HepG2 (cell line): ENCODE results near the gene ACOT8. TPM values are rescaled to one million over a fixed set of nuclear protein-coding genes. Genes with fewer than 3 reads are reported as not detected.

ENCODE experiments used
- ATF2 ChIP-seq: sonication (generic); formaldehyde crosslinking; IDR thresholded peaks from 2 replicates; pipeline ENCODE4 v1.4.0; 2020; ENCODE audit warnings: missing genetic modification reagents
- CBX2 ChIP-seq, 2 experiments: fragments of 200-600 bp in 1 of 2; sonication (generic); formaldehyde crosslinking in 1 of 2; IDR thresholded peaks; 2 replicates each; pipeline versions ENCODE4 v1.7.0 to v1.8.1; 2018 to 2022; ENCODE audit warnings: low read depth in 2 of 2, low read length in 1 of 2, mild to moderate bottlenecking in 1 of 2, missing genetic modification reagents in 1 of 2
- CHD4 ChIP-seq: fragments of 200-600 bp; sonication (generic); IDR thresholded peaks from 2 replicates; pipeline ENCODE4 v1.7.0; 2017; ENCODE audit warnings: mild to moderate bottlenecking, low read length, borderline replicate concordance
- DBP ChIP-seq: sonication (generic); formaldehyde crosslinking; IDR thresholded peaks from 2 replicates; pipeline ENCODE4 v1.4.0; 2020; ENCODE audit warnings: missing genetic modification reagents; ENCODE audit errors: not compliant biosample characterization
- GMEB2 ChIP-seq: IDR thresholded peaks from 2 replicates; pipeline ENCODE4 v1.6.1; 2016; ENCODE audit warnings: missing biosample characterization, missing genetic modification reagents, low read depth
- HNRNPUL1 ChIP-seq: fragments of 200-400 bp; formaldehyde crosslinking; IDR thresholded peaks from 2 replicates; pipeline ENCODE4 v1.6.1; 2017; ENCODE audit warnings: low read depth, mild to moderate bottlenecking, low read length, moderate library complexity
- ISX ChIP-seq: sonication (generic); formaldehyde crosslinking; conservative IDR thresholded peaks from 2 replicates; pipeline ENCODE4 v1.5.0; 2020; ENCODE audit warnings: missing genetic modification reagents
- JUN ChIP-seq: sonication (generic); formaldehyde crosslinking; IDR thresholded peaks from 2 replicates; pipeline ENCODE4 v1.4.0; 2020; ENCODE audit warnings: mild to moderate bottlenecking, missing genetic modification reagents
- KDM5B ChIP-seq: sonication (generic); formaldehyde crosslinking; IDR thresholded peaks from 2 replicates; pipeline ENCODE4 v1.4.0; 2020; ENCODE audit warnings: missing genetic modification reagents, mild to moderate bottlenecking, borderline replicate concordance
- NFIB ChIP-seq: sonication (generic); formaldehyde crosslinking; IDR thresholded peaks from 2 replicates; pipeline ENCODE4 v1.9.0; 2021; ENCODE audit warnings: missing genetic modification reagents, mild to moderate bottlenecking, borderline replicate concordance
- TBX3 ChIP-seq: fragments of 450-650 bp; IDR thresholded peaks from 2 replicates; pipeline ENCODE4 v1.6.1; 2017; ENCODE audit warnings: antibody characterized with exemption, mild to moderate bottlenecking, inconsistent platforms, borderline replicate concordance
- TMF1 ChIP-seq: sonication (generic); formaldehyde crosslinking; IDR thresholded peaks from 2 replicates; pipeline ENCODE4 v1.8.1; 2022; ENCODE audit warnings: low read depth, missing genetic modification reagents
- TSC22D2 ChIP-seq: sonication (generic); formaldehyde crosslinking; IDR thresholded peaks from 2 replicates; pipeline ENCODE4 v1.5.1; 2020; ENCODE audit warnings: missing genetic modification reagents, mild to moderate bottlenecking, borderline replicate concordance
- XBP1 ChIP-seq: sonication (generic); formaldehyde crosslinking; IDR thresholded peaks from 2 replicates; pipeline ENCODE4 v1.5.0; 2020; ENCODE audit warnings: missing genetic modification reagents
- YEATS2 ChIP-seq: sonication (generic); formaldehyde crosslinking; IDR thresholded peaks from 2 replicates; pipeline ENCODE4 v1.4.0; 2020; ENCODE audit warnings: missing genetic modification reagents, borderline replicate concordance
- ZC3H4 ChIP-seq: sonication (generic); formaldehyde crosslinking; IDR thresholded peaks from 2 replicates; pipeline ENCODE4 v1.4.0; 2020; ENCODE audit warnings: missing genetic modification reagents, borderline replicate concordance
- ZNF17 ChIP-seq: sonication (generic); formaldehyde crosslinking; IDR thresholded peaks from 2 replicates; pipeline ENCODE4 v1.5.0; 2020; ENCODE audit warnings: mild to moderate bottlenecking, missing genetic modification reagents
- ZNF263 ChIP-seq: sonication (generic); formaldehyde crosslinking; IDR thresholded peaks from 2 replicates; pipeline ENCODE4 v1.4.0; 2020; ENCODE audit warnings: missing genetic modification reagents
- ZNF296 ChIP-seq: sonication (generic); formaldehyde crosslinking; conservative IDR thresholded peaks from 2 replicates; pipeline ENCODE4 v1.5.0; 2020; ENCODE audit warnings: mild to moderate bottlenecking, missing genetic modification reagents
- ZNF350 ChIP-seq: sonication (generic); formaldehyde crosslinking; IDR thresholded peaks from 2 replicates; pipeline ENCODE4 v1.4.0; 2020; ENCODE audit warnings: mild to moderate bottlenecking, low read depth, missing genetic modification reagents, borderline replicate concordance
- ZNF557 ChIP-seq: sonication (generic); formaldehyde crosslinking; IDR thresholded peaks from 2 replicates; pipeline ENCODE4 v1.4.0; 2020; ENCODE audit warnings: missing genetic modification reagents
- ZNF672 ChIP-seq: sonication (generic); formaldehyde crosslinking; IDR thresholded peaks from 2 replicates; pipeline ENCODE4 v1.8.1; 2022; ENCODE audit warnings: missing genetic modification reagents
- ZNF777 ChIP-seq: sonication (generic); formaldehyde crosslinking; IDR thresholded peaks from 2 replicates; pipeline ENCODE4 v1.4.0; 2020; ENCODE audit warnings: missing genetic modification reagents
- ZNF780A ChIP-seq: sonication (generic); formaldehyde crosslinking; IDR thresholded peaks from 2 replicates; pipeline ENCODE4 v1.8.0; 2022; ENCODE audit warnings: mild to moderate bottlenecking, missing genetic modification reagents, moderate library complexity
- ZNF879 ChIP-seq: sonication (generic); formaldehyde crosslinking; IDR thresholded peaks from 2 replicates; pipeline ENCODE4 v1.8.1; 2023; ENCODE audit warnings: missing genetic modification reagents
- ZSCAN12 ChIP-seq: sonication (generic); formaldehyde crosslinking; IDR thresholded peaks from 2 replicates; pipeline ENCODE4 v1.9.0; 2021; ENCODE audit warnings: mild to moderate bottlenecking, missing genetic modification reagents
- polyA plus RNA-seq, 8 experiments: library from polyadenylated mRNA; depleted of rRNA in 3 of 8; stranded (reverse) in 7 of 8; unstranded in 1 of 8; fragments of >200 nt; fragmentation: Illumina TruSeq in 4 of 8; extraction: Trizol in 4 of 8; gene quantifications; 2 replicates each; pipeline versions ENCODE4 v1.2.1 to v1.2.3, GENCODE V29; 2011 to 2016; ENCODE audit warnings: low read depth in 4 of 8, missing spikeins in 1 of 8, mixed read lengths in 1 of 8; ENCODE audit not compliant: insufficient read depth in 1 of 8
- total RNA-seq, 5 experiments: library from RNA; depleted of rRNA; stranded (reverse); fragments of >200 nt; fragmentation: Illumina TruSeq; extraction: Trizol; gene quantifications; 2 replicates each; pipeline ENCODE4 v1.2.3, GENCODE V29; 2016; ENCODE audit warnings: low read depth in 1 of 5

The ACOT8 gene
- total and polyA plus RNA-seq, 2 of the 13 experiments (the other 11 are each of a cell fraction or from before 2014, with no cell fraction given): 31.4 to 45.5 TPM

GRCh38 chr20:45863543-45864470 lies 6.6 kb upstream of the ACOT8 start (continued):
- TF ChIP-seq ZNF296 (CRISPR knock-in tag): no peak
- TF ChIP-seq HNRNPUL1: no peak
- TF ChIP-seq ZSCAN12 (CRISPR knock-in tag): no peak
- no peak for TF ChIP-seq ZNF17 (CRISPR knock-in tag)
- TF ChIP-seq DBP (CRISPR knock-in tag): no peak
- no peak for TF ChIP-seq GMEB2 (CRISPR knock-in tag)
- no peak for TF ChIP-seq ISX (CRISPR knock-in tag)
- no peak for TF ChIP-seq NFIB (CRISPR knock-in tag)
- TF ChIP-seq ZNF672 (CRISPR knock-in tag): no peak
- TF ChIP-seq ZNF879 (CRISPR knock-in tag): peak; percentile 82; the same call in 1 of the 2 replicates
- TF ChIP-seq KDM5B: no peak
- TF ChIP-seq ATF2 (CRISPR knock-in tag): peak; percentile 79; the same call in 1 of the 2 replicates
- peak; percentile 60; the same call in 1 of the 2 replicates for TF ChIP-seq ZNF350 (CRISPR knock-in tag)
- no peak for TF ChIP-seq ZNF780A (CRISPR knock-in tag)
- TF ChIP-seq ZNF557 (CRISPR knock-in tag): no peak
- no peak for TF ChIP-seq TMF1 (CRISPR knock-in tag)
- TF ChIP-seq ZNF777 (CRISPR knock-in tag): no peak
- TF ChIP-seq CBX2 (IDR thresholded peaks at IDR 0.05; ENCODE audit: low read depth, low read length): no peak
- TF ChIP-seq CBX2 (CRISPR knock-in tag; IDR thresholded peaks at IDR 0.05; ENCODE audit: low read depth): no peak
- TF ChIP-seq CHD4: peak; percentile 35; the same call in 1 of the 2 replicates
- TF ChIP-seq YEATS2 (CRISPR knock-in tag): no peak; the same call in 1 of the 2 replicates
- no peak for TF ChIP-seq TSC22D2
- no peak for TF ChIP-seq ZC3H4 (CRISPR knock-in tag)
- TF ChIP-seq ZNF263 (CRISPR knock-in tag): no peak
- TF ChIP-seq XBP1 (CRISPR knock-in tag): no peak
- peak; percentile 48; the same call in 1 of the 2 replicates for TF ChIP-seq TBX3
- no peak for TF ChIP-seq JUN (CRISPR knock-in tag)
